Endodermal cell (in vitro differentiated cells): ENCODE results near the gene POSTN. TPM values are rescaled to one million over a fixed set of nuclear protein-coding genes. Genes with fewer than 3 reads are reported as not detected.
A peak's percentile ranks its signal among the peaks of the same experiment; 100 is the strongest.

Source experiments
- DNase-seq: peaks from one replicate; pipeline ENCODE4 v3.0.0-alpha.2; 2017
- H3K27ac ChIP-seq: 2 replicates; pipeline ENCODE4 v1.5.1; 2013; ENCODE audit warnings: mild to moderate bottlenecking, low read depth, low read length, moderate library complexity
- H3K27me3 ChIP-seq: 2 replicates; pipeline ENCODE4 v1.6.1; 2013; ENCODE audit warnings: mild to moderate bottlenecking, low read length, moderate library complexity; ENCODE audit not compliant: insufficient read depth, control insufficient read depth, poor library complexity, severe bottlenecking
- H3K36me3 ChIP-seq: 2 replicates; pipeline ENCODE4 v1.7.0; 2013; ENCODE audit warnings: mild to moderate bottlenecking, low read length, moderate library complexity; ENCODE audit not compliant: control insufficient read depth, insufficient read depth
- H3K4me1 ChIP-seq: one replicate; pipeline ENCODE4 v1.7.0; 2013; ENCODE audit warnings: low read length; ENCODE audit not compliant: control insufficient read depth, insufficient read depth
- H3K4me3 ChIP-seq: 2 replicates; pipeline ENCODE4 v1.5.1; 2013; ENCODE audit warnings: mild to moderate bottlenecking, low read length, moderate library complexity
- H3K9ac ChIP-seq: 2 replicates; pipeline ENCODE4 v1.6.1; 2013; ENCODE audit warnings: mild to moderate bottlenecking, low read length, moderate library complexity; ENCODE audit not compliant: poor library complexity, severe bottlenecking; ENCODE audit errors: extremely low read depth
- H3K9me3 ChIP-seq: 2 replicates; pipeline ENCODE4 v1.6.1; 2013; ENCODE audit warnings: mild to moderate bottlenecking, low read length, moderate library complexity; ENCODE audit not compliant: control insufficient read depth
- H3K27ac Mint-ChIP-seq: 2 replicates; pipeline ENCODE4 v1.8.0; 2020; ENCODE audit warnings: mixed read lengths
- H3K27me3 Mint-ChIP-seq: 2 replicates; pipeline ENCODE4 v1.8.0; 2021; ENCODE audit warnings: mild to moderate bottlenecking, mixed read lengths; ENCODE audit not compliant: insufficient read depth
- H3K36me3 Mint-ChIP-seq: 2 replicates; pipeline ENCODE4 v1.8.0; 2020; ENCODE audit warnings: low read depth, mixed read lengths
- H3K4me1 Mint-ChIP-seq: 2 replicates; pipeline ENCODE4 v1.8.0; 2020; ENCODE audit warnings: mixed read lengths
- H3K4me3 Mint-ChIP-seq: 2 replicates; pipeline ENCODE4 v1.8.0; 2020; ENCODE audit warnings: mild to moderate bottlenecking, moderate library complexity, mixed read lengths
- H3K9me3 Mint-ChIP-seq: 2 replicates; pipeline ENCODE4 v1.8.0; 2020; ENCODE audit warnings: mild to moderate bottlenecking, mixed read lengths
- WGBS, 2 experiments: methylation state at CpG; one replicate each; pipeline versions ENCODE4 v1.1.5 to v1.1.7; 2013; ENCODE audit warnings: missing lambda C conversion rate in 2 of 2, mixed read lengths in 1 of 2; ENCODE audit not compliant: insufficient coverage in 1 of 2, insufficient read length in 1 of 2; 5-methylcytosine and 5-hydroxymethylcytosine counted together
- total RNA-seq, 2 donors: library from RNA; stranded (reverse); fragmentation: NEBNext Ultra II Directional in 1 of 2; extraction: Animal tissue kit (Norgen Biotek cat#: 25700) in 1 of 2; gene quantifications; 2 replicates in 1 of 2; 3 replicates in 1 of 2; pipeline ENCODE4 v1.2.1, GENCODE V29; 2021
- TF ChIP-seq, protein P1 (sequence below): fragments of 200-600 bp; sonication (generic); conservative IDR thresholded peaks from 2 replicates; pipeline ENCODE4 v1.5.0; 2021; ENCODE audit warnings: antibody characterized with exemption, mild to moderate bottlenecking

Gene POSTN
- total RNA-seq, 2 donors from 2014 or later = 0.66 to 1.4 TPM

DNA sequence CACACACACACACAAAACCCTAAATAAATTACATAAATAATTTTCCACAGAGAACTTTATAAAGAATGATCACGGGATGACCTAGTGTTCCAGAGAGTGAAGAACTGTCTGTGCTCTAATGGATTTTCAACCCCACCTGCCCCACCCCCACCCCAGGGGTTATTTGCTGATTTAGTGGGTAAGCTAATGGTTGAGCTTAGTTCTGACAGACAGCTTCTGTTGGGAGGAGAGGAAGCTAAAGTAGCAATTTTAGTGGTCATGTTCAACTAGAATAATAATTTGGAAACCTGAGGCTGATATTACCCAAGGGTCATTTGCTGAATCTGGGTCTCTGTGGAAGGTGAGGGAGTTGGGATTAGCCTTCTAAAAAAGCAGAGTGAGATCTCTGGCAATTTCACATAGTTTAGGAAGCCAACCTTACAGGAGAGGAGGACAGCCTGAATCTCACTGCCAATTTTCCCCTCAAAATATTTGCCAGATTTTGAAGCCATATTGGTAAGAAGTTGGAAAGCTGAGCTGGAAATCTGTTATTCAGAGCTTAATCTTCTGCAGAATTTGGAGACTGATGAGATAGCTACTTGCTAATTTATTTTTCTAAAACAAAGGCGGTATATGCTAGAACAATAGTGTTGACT, 68.7 kb downstream of the POSTN start:
- peaks cover 16% of the 10 kb centered on the region for H3K4me1 Mint-ChIP-seq
- peaks cover 34% of the 10 kb centered on the region for H3K9me3 Mint-ChIP-seq
- H3K36me3 Mint-ChIP-seq = peaks cover 14% of the 10 kb centered on the region
- H3K4me1 ChIP-seq = no peaks in the 10 kb centered on the region
- peaks cover 11% of the 10 kb centered on the region for H3K27me3 Mint-ChIP-seq
- H3K27ac Mint-ChIP-seq = peak overlapping the region; percentile 48
- H3K36me3 ChIP-seq = no peaks in the 10 kb centered on the region
- H3K4me3 ChIP-seq = no peak overlapping the region
- H3K9me3 ChIP-seq = peaks cover 32% of the 10 kb centered on the region
- TF ChIP-seq, protein P1, sequence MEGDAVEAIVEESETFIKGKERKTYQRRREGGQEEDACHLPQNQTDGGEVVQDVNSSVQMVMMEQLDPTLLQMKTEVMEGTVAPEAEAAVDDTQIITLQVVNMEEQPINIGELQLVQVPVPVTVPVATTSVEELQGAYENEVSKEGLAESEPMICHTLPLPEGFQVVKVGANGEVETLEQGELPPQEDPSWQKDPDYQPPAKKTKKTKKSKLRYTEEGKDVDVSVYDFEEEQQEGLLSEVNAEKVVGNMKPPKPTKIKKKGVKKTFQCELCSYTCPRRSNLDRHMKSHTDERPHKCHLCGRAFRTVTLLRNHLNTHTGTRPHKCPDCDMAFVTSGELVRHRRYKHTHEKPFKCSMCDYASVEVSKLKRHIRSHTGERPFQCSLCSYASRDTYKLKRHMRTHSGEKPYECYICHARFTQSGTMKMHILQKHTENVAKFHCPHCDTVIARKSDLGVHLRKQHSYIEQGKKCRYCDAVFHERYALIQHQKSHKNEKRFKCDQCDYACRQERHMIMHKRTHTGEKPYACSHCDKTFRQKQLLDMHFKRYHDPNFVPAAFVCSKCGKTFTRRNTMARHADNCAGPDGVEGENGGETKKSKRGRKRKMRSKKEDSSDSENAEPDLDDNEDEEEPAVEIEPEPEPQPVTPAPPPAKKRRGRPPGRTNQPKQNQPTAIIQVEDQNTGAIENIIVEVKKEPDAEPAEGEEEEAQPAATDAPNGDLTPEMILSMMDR = no peak
- no peak overlapping the region for H3K27ac ChIP-seq
- DNase-seq = no peak
- no peak overlapping the region for H3K9ac ChIP-seq
- WGBS, 2 experiments = 67% methylated on average over 1 of the region's 2 CpGs; no CpG with 5 or more reads in 1 of the 2 experiments
- H3K27me3 ChIP-seq = peaks cover 33% of the 10 kb centered on the region
- H3K4me3 Mint-ChIP-seq = no peak overlapping the region

DNA sequence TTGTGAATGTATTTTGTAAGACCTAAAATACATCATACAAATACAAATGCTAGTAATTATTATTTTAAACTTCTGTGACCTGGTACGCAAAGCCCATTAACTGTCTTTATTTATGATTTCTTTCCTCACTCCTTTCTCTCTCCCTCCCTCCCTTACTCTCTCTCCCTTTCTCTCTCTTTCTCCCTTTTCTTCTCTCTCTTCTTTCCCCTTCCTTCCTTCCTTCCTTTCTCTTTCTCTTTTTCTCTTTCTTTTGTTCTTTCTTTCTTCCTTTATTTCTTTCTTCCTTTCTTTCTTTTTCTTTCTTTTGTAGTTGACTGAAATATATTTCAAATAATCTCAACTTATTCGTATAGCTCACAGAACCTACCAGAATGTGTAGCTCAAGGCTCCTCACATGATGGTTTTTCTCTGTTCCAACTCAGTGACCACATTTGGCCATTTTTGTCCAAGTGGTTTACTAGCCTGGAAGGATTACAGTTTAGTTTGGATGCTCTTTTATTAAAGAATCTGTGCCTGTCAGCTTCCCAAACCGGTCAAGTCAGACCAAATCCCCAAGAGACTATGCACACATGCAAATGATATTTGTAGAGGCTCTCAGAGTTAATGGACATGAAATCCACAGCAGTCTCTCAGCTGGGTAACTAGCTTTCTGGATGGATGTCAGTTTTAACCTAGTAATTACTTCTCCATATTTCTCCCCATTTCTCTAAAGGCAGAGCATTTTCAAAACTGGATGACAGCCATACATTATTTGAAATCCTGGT, 71.7 kb downstream of the POSTN start:
- Mint-ChIP-seq H3K27ac (no peak overlapping the region), H3K4me1 (peaks cover 16% of the 10 kb centered on the region), H3K36me3 (peaks cover 8% of the 10 kb centered on the region), H3K4me3 (no peak overlapping the region), H3K27me3 (peaks cover 11% of the 10 kb centered on the region), H3K9me3 (peaks cover 17% of the 10 kb centered on the region)
- H3K4me1 ChIP-seq = no peaks in the 10 kb centered on the region
- no peaks in the 10 kb centered on the region for H3K36me3 ChIP-seq
- no peak overlapping the region for H3K9ac ChIP-seq
- no peak overlapping the region for H3K4me3 ChIP-seq
- H3K27ac ChIP-seq = no peak overlapping the region
- peaks cover 33% of the 10 kb centered on the region for H3K27me3 ChIP-seq
- peaks cover 13% of the 10 kb centered on the region for H3K9me3 ChIP-seq
- no peak for DNase-seq
- WGBS, 2 experiments = 93% methylated on average over 2 to 3 of the region's 3 CpGs
- TF ChIP-seq, protein P1 = no peak

DNA sequence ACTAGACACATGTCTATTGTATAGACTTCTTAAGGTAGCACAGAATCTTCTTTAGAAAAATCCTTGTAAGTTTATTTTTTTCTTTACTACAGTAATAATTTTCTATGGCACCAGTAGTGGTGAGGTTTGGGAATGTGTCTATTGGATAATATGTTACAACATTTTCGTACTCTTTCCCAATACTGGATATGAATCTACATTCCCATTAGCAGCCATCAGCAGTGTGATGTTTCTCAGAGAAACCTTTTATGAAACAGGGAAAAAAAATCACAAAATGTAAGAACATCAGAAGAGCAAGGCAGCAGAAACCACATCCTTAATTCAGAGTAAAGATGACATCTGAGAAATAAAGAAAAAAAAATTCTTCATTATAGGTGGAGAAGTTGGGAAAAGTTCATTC, 83.3 kb downstream of the POSTN start:
- no CpG with 5 or more reads among the region's 1 CpG for WGBS, 2 experiments

More for the DNA sequence above, 83.3 kb downstream of the POSTN start:
- Mint-ChIP-seq H3K27me3 (no peaks in the 10 kb centered on the region), H3K27ac (no peak overlapping the region), H3K4me3 (no peak overlapping the region), H3K4me1 (peaks cover under 1% of the 10 kb centered on the region), H3K36me3 (no peaks in the 10 kb centered on the region), H3K9me3 (no peaks in the 10 kb centered on the region)
- no peaks in the 10 kb centered on the region for H3K27me3 ChIP-seq
- no peaks in the 10 kb centered on the region for H3K36me3 ChIP-seq
- no peaks in the 10 kb centered on the region for H3K4me1 ChIP-seq
- TF ChIP-seq, protein P1 = no peak
- H3K4me3 ChIP-seq = no peak overlapping the region
- DNase-seq = no peak
- H3K27ac ChIP-seq = no peak overlapping the region
- H3K9me3 ChIP-seq = no peaks in the 10 kb centered on the region
- no peak overlapping the region for H3K9ac ChIP-seq
